Upper lobe of left lung (tissue), 4 donors: ENCODE results near the gene GALNT13.

Experiments used
- CTCF ChIP-seq, 6 experiments: fragments of 450-650 bp in 4 of 6; fragments of 200-600 bp in 2 of 6; sonication (generic) in 2 of 6; IDR thresholded peaks; one replicate each; pipeline ENCODE4 v1.5.1; 2016 to 2019; ENCODE audit warnings: antibody characterized with exemption in 6 of 6
- EP300 ChIP-seq, 4 donors: sonication (generic); formaldehyde crosslinking; IDR thresholded peaks; one replicate each; pipeline ENCODE4 v1.5.1; 2017; ENCODE audit warnings: antibody characterized with exemption in 4 of 4, control low read depth in 2 of 4
- POLR2A ChIP-seq, 4 donors: fragments of 450-650 bp; IDR thresholded peaks; one replicate each; pipeline ENCODE4 v1.5.1; 2016 to 2017; ENCODE audit warnings: antibody characterized with exemption in 4 of 4, mild to moderate bottlenecking in 2 of 4
- POLR2AphosphoS5 ChIP-seq, 2 donors: sonication (generic); formaldehyde crosslinking; IDR thresholded peaks; one replicate each; pipeline ENCODE4 v1.5.1; 2017; ENCODE audit warnings: antibody characterized with exemption in 2 of 2

GRCh38 chr2:154125891-154126290 lies 254.2 kb downstream of the GALNT13 start:
- TF ChIP-seq POLR2A (IDR thresholded peaks at IDR 0.05) (no peak), POLR2AphosphoS5 (IDR thresholded peaks at IDR 0.05) (no peak), CTCF (IDR thresholded peaks at IDR 0.05) (no peak), EP300 (IDR thresholded peaks at IDR 0.05) (no peak)
